Measurements from ENCODE around the gene RPIA. TPM values are rescaled to one million over a fixed set of nuclear protein-coding genes. Genes with fewer than 3 reads are reported as not detected.

Gene RPIA
- total RNA-seq, 1 experiment from 2014 or later: 18.2 TPM

DNA sequence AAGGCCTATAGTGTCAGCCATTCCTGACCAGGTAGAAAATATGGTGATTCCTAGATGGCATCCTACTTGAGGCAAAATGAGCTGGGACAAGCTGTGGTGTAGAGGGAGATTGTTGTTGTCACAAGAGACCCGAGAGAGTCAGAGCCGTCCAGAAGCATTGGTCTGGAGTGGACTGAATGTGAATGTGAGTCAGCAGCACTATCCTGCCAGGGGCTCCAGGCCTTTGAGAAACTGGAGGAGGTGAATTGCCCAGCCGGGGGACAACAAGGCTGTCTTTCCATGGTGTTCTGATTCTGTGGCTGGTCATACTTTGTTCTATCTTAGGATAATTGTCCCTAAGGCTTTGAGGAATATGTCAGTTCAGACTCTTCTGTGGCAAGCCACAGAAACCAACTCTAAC is 34.8 kb upstream of the RPIA start:
- H3K27ac ChIP-seq (ENCODE audit: low read length): no peak overlapping the region
- ATAC-seq (no peak), DNase-seq (ENCODE audit: low read depth, low spot score) (no peak)
- no peak overlapping the region for H3K4me3 ChIP-seq (ENCODE audit: low read depth in 2 of 2, low read length in 2 of 2)
- peaks cover 4% of the 10 kb centered on the region; the same call in 1 of the 2 replicates for H3K4me1 ChIP-seq (ENCODE audit: control insufficient read depth, insufficient read depth, low read length)
- TF ChIP-seq, protein P1, sequence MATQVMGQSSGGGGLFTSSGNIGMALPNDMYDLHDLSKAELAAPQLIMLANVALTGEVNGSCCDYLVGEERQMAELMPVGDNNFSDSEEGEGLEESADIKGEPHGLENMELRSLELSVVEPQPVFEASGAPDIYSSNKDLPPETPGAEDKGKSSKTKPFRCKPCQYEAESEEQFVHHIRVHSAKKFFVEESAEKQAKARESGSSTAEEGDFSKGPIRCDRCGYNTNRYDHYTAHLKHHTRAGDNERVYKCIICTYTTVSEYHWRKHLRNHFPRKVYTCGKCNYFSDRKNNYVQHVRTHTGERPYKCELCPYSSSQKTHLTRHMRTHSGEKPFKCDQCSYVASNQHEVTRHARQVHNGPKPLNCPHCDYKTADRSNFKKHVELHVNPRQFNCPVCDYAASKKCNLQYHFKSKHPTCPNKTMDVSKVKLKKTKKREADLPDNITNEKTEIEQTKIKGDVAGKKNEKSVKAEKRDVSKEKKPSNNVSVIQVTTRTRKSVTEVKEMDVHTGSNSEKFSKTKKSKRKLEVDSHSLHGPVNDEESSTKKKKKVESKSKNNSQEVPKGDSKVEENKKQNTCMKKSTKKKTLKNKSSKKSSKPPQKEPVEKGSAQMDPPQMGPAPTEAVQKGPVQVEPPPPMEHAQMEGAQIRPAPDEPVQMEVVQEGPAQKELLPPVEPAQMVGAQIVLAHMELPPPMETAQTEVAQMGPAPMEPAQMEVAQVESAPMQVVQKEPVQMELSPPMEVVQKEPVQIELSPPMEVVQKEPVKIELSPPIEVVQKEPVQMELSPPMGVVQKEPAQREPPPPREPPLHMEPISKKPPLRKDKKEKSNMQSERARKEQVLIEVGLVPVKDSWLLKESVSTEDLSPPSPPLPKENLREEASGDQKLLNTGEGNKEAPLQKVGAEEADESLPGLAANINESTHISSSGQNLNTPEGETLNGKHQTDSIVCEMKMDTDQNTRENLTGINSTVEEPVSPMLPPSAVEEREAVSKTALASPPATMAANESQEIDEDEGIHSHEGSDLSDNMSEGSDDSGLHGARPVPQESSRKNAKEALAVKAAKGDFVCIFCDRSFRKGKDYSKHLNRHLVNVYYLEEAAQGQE (IDR thresholded peaks at IDR 0.05; ENCODE audit: insufficient read depth in 1 of 2, low read depth in 2 of 2, low read length in 1 of 2): no peak
- TF ChIP-seq SIN3A (IDR thresholded peaks at IDR 0.05; ENCODE audit: borderline replicate concordance, insufficient read depth, low read depth, low read length): no peak
- TF ChIP-seq POLR2AphosphoS5 (IDR thresholded peaks at IDR 0.05; ENCODE audit: low read depth, low read length): no peak
- TF ChIP-seq TCF7L2 (IDR thresholded peaks at IDR 0.05; ENCODE audit: low read depth, low read length): no peak
- TF ChIP-seq, protein P2, sequence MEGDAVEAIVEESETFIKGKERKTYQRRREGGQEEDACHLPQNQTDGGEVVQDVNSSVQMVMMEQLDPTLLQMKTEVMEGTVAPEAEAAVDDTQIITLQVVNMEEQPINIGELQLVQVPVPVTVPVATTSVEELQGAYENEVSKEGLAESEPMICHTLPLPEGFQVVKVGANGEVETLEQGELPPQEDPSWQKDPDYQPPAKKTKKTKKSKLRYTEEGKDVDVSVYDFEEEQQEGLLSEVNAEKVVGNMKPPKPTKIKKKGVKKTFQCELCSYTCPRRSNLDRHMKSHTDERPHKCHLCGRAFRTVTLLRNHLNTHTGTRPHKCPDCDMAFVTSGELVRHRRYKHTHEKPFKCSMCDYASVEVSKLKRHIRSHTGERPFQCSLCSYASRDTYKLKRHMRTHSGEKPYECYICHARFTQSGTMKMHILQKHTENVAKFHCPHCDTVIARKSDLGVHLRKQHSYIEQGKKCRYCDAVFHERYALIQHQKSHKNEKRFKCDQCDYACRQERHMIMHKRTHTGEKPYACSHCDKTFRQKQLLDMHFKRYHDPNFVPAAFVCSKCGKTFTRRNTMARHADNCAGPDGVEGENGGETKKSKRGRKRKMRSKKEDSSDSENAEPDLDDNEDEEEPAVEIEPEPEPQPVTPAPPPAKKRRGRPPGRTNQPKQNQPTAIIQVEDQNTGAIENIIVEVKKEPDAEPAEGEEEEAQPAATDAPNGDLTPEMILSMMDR (IDR thresholded peaks at IDR 0.05): no peak
- POLR2A ChIA-PET: no interaction called here
- intact Hi-C loops (cut with micrococcal nuclease; ENCODE audit: unreplicated experiment) (no loop called here), in situ Hi-C loops (cut with HindIII; ENCODE audit: low pct_unique_long_range_greater_than_20kb, low sequenced_read_pairs) (no loop called here)
- no peaks in the 10 kb centered on the region for H3K36me3 ChIP-seq (ENCODE audit: control insufficient read depth, insufficient read depth, low read length)
- H3K27me3 ChIP-seq (ENCODE audit: control insufficient read depth, insufficient read depth, low read length): no peaks in the 10 kb centered on the region
- CTCF ChIA-PET: no interaction called here
- no TSS peak for BruUV-seq (replicated peaks)
- no peaks in the 10 kb centered on the region for H3K9me3 ChIP-seq (ENCODE audit: control insufficient read depth, insufficient read depth, low read depth, low read length)

DNA sequence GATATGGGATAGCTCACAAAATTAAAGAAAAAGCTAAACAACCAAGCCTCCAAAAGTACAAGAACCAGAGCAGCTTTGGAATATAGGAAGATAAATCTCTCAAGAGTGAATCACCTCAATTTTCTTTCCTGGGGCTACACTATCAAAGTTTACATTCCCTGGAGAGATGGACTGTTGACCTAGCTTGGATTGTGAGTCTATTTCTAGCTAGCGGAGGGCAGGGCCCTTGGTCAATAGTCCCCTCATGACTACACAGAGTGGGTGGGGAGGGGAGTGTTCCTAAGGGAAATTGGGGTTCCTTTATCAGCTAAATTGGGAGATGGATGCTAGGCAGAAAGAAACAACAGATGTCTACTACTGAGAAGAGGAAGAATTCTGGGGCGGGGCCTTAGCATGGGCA is 34.3 kb upstream of the RPIA start:
- Histone ChIP-seq H3K27me3 (ENCODE audit: control insufficient read depth, insufficient read depth, low read length) (no peaks in the 10 kb centered on the region), H3K9me3 (ENCODE audit: control insufficient read depth, insufficient read depth, low read depth, low read length) (no peaks in the 10 kb centered on the region), H3K4me1 (ENCODE audit: control insufficient read depth, insufficient read depth, low read length) (peaks cover 4% of the 10 kb centered on the region; the same call in 1 of the 2 replicates), H3K27ac (ENCODE audit: low read length) (no peak overlapping the region), H3K36me3 (ENCODE audit: control insufficient read depth, insufficient read depth, low read length) (no peaks in the 10 kb centered on the region), H3K4me3 (ENCODE audit: low read depth in 2 of 2, low read length in 2 of 2) (no peak overlapping the region)
- CTCF ChIA-PET: no interaction called here
- no TSS peak for BruUV-seq (replicated peaks)
- DNase-seq (ENCODE audit: low read depth, low spot score) (no peak), ATAC-seq (no peak)
- no peak for TF ChIP-seq TCF7L2 (IDR thresholded peaks at IDR 0.05; ENCODE audit: low read depth, low read length)
- no peak for TF ChIP-seq POLR2AphosphoS5 (IDR thresholded peaks at IDR 0.05; ENCODE audit: low read depth, low read length)
- TF ChIP-seq, protein P2 (IDR thresholded peaks at IDR 0.05): no peak
- TF ChIP-seq, protein P1 (IDR thresholded peaks at IDR 0.05; ENCODE audit: insufficient read depth in 1 of 2, low read depth in 2 of 2, low read length in 1 of 2): no peak
- no peak for TF ChIP-seq SIN3A (IDR thresholded peaks at IDR 0.05; ENCODE audit: borderline replicate concordance, insufficient read depth, low read depth, low read length)
- intact Hi-C loops (cut with micrococcal nuclease; ENCODE audit: unreplicated experiment): no loop called here
- in situ Hi-C loops (cut with HindIII; ENCODE audit: low pct_unique_long_range_greater_than_20kb, low sequenced_read_pairs): no loop called here
- POLR2A ChIA-PET: no interaction called here

All from Panc1 (cell line).